ENCODE measurements around the gene ATP9A. TPM values are rescaled to one million over a fixed set of nuclear protein-coding genes. Genes with fewer than 3 reads are reported as not detected.

The ATP9A gene
- total and polyA plus RNA-seq, 10 of the 15 experiments (the other 5 are each of a cell fraction or from before 2014, with no cell fraction given), result 0.03 to 0.81 (median 0.14) TPM

GRCh38 chr20:51586005-51586440 lies 182.2 kb downstream of the ATP9A start:
- Histone ChIP-seq H3K9me3 (replicated peaks; ENCODE audit: control insufficient read depth, insufficient read depth, low read length) (peaks cover 2% of the 10 kb centered on the region; the same call in 2 of the 3 replicates), H3K4me2 (ENCODE audit: control insufficient read depth, insufficient read depth) (no peak overlapping the region), H3K36me3 (ENCODE audit: control insufficient read depth in 2 of 2, insufficient read depth in 2 of 2, low read length in 1 of 2) (no peaks in the 10 kb centered on the region), H2AFZ (ENCODE audit: control insufficient read depth, low read depth, low read length) (no peak overlapping the region), H3K4me1 (ENCODE audit: control insufficient read depth, insufficient read depth, low read length) (no peaks in the 10 kb centered on the region; the same call in 1 of the 2 replicates), H3K27me3 (replicated peaks in 1 of 2; ENCODE audit: control insufficient read depth in 2 of 2, insufficient read depth in 2 of 2, low read length in 1 of 2) (peaks cover 0 to 3% of the 10 kb centered on the region in 2 experiments; a peak in 2 of 4 replicates), H3K79me2 (ENCODE audit: control insufficient read depth, insufficient read depth, low read length) (no peaks in the 10 kb centered on the region), H3K4me3 (no peak overlapping the region), H4K20me1 (ENCODE audit: control insufficient read depth, insufficient read depth) (no peaks in the 10 kb centered on the region), H3K27ac (ENCODE audit: control insufficient read depth, insufficient read depth) (no peak overlapping the region), H3K9ac (ENCODE audit: control insufficient read depth, insufficient read depth, low read length) (no peak overlapping the region)
- DNase-seq (ENCODE audit: low read depth, low spot score) (no peak), ATAC-seq (no peak), FAIRE-seq (no peak)
- ChIA-PET POLR2A (no interaction called here), CTCF (interaction anchor here (1.2 kb wide), 1 partner anchor 9 kb away, joined by 8 read pairs; no protein-coding TSS in a partner anchor), RAD21 (ENCODE audit: unreplicated experiment) (no interaction called here), SMC1A (ENCODE audit: uncharacterized antibody, unreplicated experiment) (interaction anchor here (0.7 kb wide), 1 partner anchor 9 kb away, joined by 3 read pairs; no protein-coding TSS in a partner anchor)
- in situ Hi-C loops (cut with MboI) (no loop called here), intact Hi-C loops (cut with micrococcal nuclease; ENCODE audit: unreplicated experiment) (no loop called here)
- 31% methylated on average over 4 of the region's 4 CpGs for WGBS (ENCODE audit: insufficient coverage, insufficient replicate concordance, low lambda C conversion rate, missing lambda C conversion rate)
- TF ChIP-seq E2F8 (IDR thresholded peaks at IDR 0.05; ENCODE audit: low read depth, partially characterized antibody) (no peak), CEBPZ (IDR thresholded peaks at IDR 0.05; ENCODE audit: low read depth, low read length) (no peak), ZNF622 (IDR thresholded peaks at IDR 0.05) (no peak), STAT1 (conservative IDR thresholded peaks at IDR 0.05) (no peak), NBN (IDR thresholded peaks at IDR 0.05) (no peak), CREB1 (IDR thresholded peaks at IDR 0.05; ENCODE audit: low read depth) (no peak), ETV6 (conservative IDR thresholded peaks at IDR 0.05 in 1 of 2, IDR thresholded peaks at IDR 0.05 in 1 of 2; ENCODE audit: borderline replicate concordance in 1 of 2, low read depth in 1 of 2) (no peak), ZBTB33 (IDR thresholded peaks at IDR 0.05) (no peak), RAD51 (IDR thresholded peaks at IDR 0.05) (no peak), POU2F2 (IDR thresholded peaks at IDR 0.05; ENCODE audit: borderline replicate concordance, low read depth, low read length) (no peak)
- no TSS peak for BruUV-seq (replicated peaks)

Measured in GM12878 (cell line).